MM.1S (cell line): ENCODE data around the gene C1orf210.

Experiments
- EZH2 ChIP-seq: fragments of 300-600 bp; sonication (generic); optimal IDR thresholded peaks from 2 replicates; pipeline ENCODE3; 2017; ENCODE audit warnings: low read depth, mild to moderate bottlenecking, antibody characterized with exemption, low read length, mixed read lengths
- EZH2phosphoT487 ChIP-seq: fragments of 300-600 bp; sonication (generic); IDR thresholded peaks from 2 replicates; pipeline ENCODE4 v1.6.1; 2018; ENCODE audit warnings: antibody characterized with exemption, low read length
- TF ChIP-seq, protein P1 (sequence below): fragments of 300-600 bp; sonication (generic); IDR thresholded peaks from 2 replicates; pipeline ENCODE4 v1.5.1; 2016; ENCODE audit warnings: antibody characterized with exemption, low read length, mixed read lengths

- TF ChIP-seq EZH2 (no peak), EZH2phosphoT487 (no peak)
- TF ChIP-seq, protein P1, sequence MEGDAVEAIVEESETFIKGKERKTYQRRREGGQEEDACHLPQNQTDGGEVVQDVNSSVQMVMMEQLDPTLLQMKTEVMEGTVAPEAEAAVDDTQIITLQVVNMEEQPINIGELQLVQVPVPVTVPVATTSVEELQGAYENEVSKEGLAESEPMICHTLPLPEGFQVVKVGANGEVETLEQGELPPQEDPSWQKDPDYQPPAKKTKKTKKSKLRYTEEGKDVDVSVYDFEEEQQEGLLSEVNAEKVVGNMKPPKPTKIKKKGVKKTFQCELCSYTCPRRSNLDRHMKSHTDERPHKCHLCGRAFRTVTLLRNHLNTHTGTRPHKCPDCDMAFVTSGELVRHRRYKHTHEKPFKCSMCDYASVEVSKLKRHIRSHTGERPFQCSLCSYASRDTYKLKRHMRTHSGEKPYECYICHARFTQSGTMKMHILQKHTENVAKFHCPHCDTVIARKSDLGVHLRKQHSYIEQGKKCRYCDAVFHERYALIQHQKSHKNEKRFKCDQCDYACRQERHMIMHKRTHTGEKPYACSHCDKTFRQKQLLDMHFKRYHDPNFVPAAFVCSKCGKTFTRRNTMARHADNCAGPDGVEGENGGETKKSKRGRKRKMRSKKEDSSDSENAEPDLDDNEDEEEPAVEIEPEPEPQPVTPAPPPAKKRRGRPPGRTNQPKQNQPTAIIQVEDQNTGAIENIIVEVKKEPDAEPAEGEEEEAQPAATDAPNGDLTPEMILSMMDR, result peak; percentile 40
Measured at GRCh38 chr1:43238085-43238484, 47.3 kb downstream of the C1orf210 start.
